SK-N-MC (cell line): ENCODE data around the gene NUB1.

Experiments
- DNase-seq: peaks from one replicate; pipeline ENCODE4 v3.0.0-alpha.2; 2011; ENCODE audit warnings: low read depth, low spot score
- H3K27ac ChIP-seq: fragments of 200-600 bp; sonication (generic); 2 replicates; pipeline ENCODE4 v1.5.1; 2016; ENCODE audit warnings: mixed run types
- H3K36me3 ChIP-seq: fragments of 200-600 bp; sonication (generic); 2 replicates; pipeline ENCODE4 v1.6.1; 2017; ENCODE audit warnings: antibody characterized with exemption, low read length, mixed read lengths; ENCODE audit not compliant: insufficient read depth
- H3K4me3 ChIP-seq: fragments of 200-600 bp; sonication (generic); 2 replicates; pipeline ENCODE4 v1.5.1; 2016
- H3K9ac ChIP-seq: fragments of 200-600 bp; sonication (generic); 2 replicates; pipeline ENCODE4 v1.8.0; 2017; ENCODE audit warnings: mixed run types, mixed read lengths; ENCODE audit not compliant: insufficient read length
- H3K9me3 ChIP-seq: fragments of 200-600 bp; sonication (generic); 2 replicates; pipeline ENCODE4 v1.6.1; 2017; ENCODE audit warnings: low read depth, mild to moderate bottlenecking, antibody characterized with exemption, low read length, moderate library complexity, mixed read lengths
- EZH2 ChIP-seq: fragments of 200-600 bp; sonication (generic); IDR thresholded peaks from one replicate; pipeline ENCODE4 v1.6.1; 2017; ENCODE audit warnings: antibody characterized with exemption
- FOXP2 ChIP-seq: optimal IDR thresholded peaks from 2 replicates; pipeline ENCODE3; 2011; ENCODE audit warnings: mild to moderate bottlenecking, moderate library complexity; ENCODE audit not compliant: insufficient read depth; ENCODE audit errors: extremely low read length, control extremely low read depth
- POLR2AphosphoS5 ChIP-seq: IDR thresholded peaks from 2 replicates; pipeline ENCODE4 v1.6.1; 2012; ENCODE audit warnings: mild to moderate bottlenecking, low read depth, low read length, borderline replicate concordance

The NUB1 gene

GRCh38 chr7:151375530-151376217 is 34.1 kb downstream of the NUB1 start:
- H3K4me3 ChIP-seq = no peak overlapping the region
- H3K9ac ChIP-seq = no peak overlapping the region
- DNase-seq = no peak
- no peak overlapping the region for H3K27ac ChIP-seq
- TF ChIP-seq POLR2AphosphoS5 = no peak
- no peak for TF ChIP-seq EZH2
- TF ChIP-seq FOXP2 = no peak
- H3K9me3 ChIP-seq = no peaks in the 10 kb centered on the region
- H3K36me3 ChIP-seq = no peaks in the 10 kb centered on the region

- no peak for DNase-seq
- Histone ChIP-seq H3K4me3 (no peak overlapping the region), H3K9me3 (no peaks in the 10 kb centered on the region), H3K27ac (no peak overlapping the region), H3K9ac (no peak overlapping the region), H3K36me3 (no peaks in the 10 kb centered on the region)
- TF ChIP-seq POLR2AphosphoS5 (no peak), FOXP2 (no peak), EZH2 (no peak)
Observed at GRCh38 chr7:151376218-151376902, 34.7 kb downstream of the NUB1 start.

- Histone ChIP-seq H3K9ac (no peak overlapping the region), H3K9me3 (no peaks in the 10 kb centered on the region), H3K4me3 (no peak overlapping the region), H3K36me3 (no peaks in the 10 kb centered on the region), H3K27ac (no peak overlapping the region)
- DNase-seq = no peak
- no peak for TF ChIP-seq POLR2AphosphoS5
- no peak for TF ChIP-seq EZH2
- TF ChIP-seq FOXP2 = no peak
Observed at GRCh38 chr7:151377406-151377805, 35.8 kb downstream of the NUB1 start.

- Histone ChIP-seq H3K9ac (no peak overlapping the region), H3K9me3 (no peaks in the 10 kb centered on the region), H3K4me3 (no peak overlapping the region), H3K36me3 (no peaks in the 10 kb centered on the region), H3K27ac (no peak overlapping the region)
- TF ChIP-seq POLR2AphosphoS5 (no peak), EZH2 (no peak), FOXP2 (no peak)
- no peak for DNase-seq
Observed at GRCh38 chr7:151378011-151378410, 36.4 kb downstream of the NUB1 start.

GRCh38 chr7:151378496-151379192 is 37.0 kb downstream of the NUB1 start:
- H3K4me3 ChIP-seq = no peak overlapping the region
- TF ChIP-seq EZH2 (no peak), POLR2AphosphoS5 (no peak), FOXP2 (no peak)
- H3K36me3 ChIP-seq = no peaks in the 10 kb centered on the region
- no peak overlapping the region for H3K9ac ChIP-seq
- no peaks in the 10 kb centered on the region for H3K9me3 ChIP-seq
- no peak for DNase-seq
- H3K27ac ChIP-seq = no peak overlapping the region

GRCh38 chr7:151379193-151379520 is 37.5 kb downstream of the NUB1 start:
- no peak overlapping the region for H3K4me3 ChIP-seq
- no peak for TF ChIP-seq EZH2
- no peak for TF ChIP-seq FOXP2
- no peaks in the 10 kb centered on the region for H3K9me3 ChIP-seq
- no peak overlapping the region for H3K9ac ChIP-seq
- no peaks in the 10 kb centered on the region for H3K36me3 ChIP-seq
- H3K27ac ChIP-seq = no peak overlapping the region
- no peak for DNase-seq

GRCh38 chr7:151379534-151380198 is 38.1 kb downstream of the NUB1 start:
- H3K9me3 ChIP-seq = no peaks in the 10 kb centered on the region
- no peaks in the 10 kb centered on the region for H3K36me3 ChIP-seq
- H3K9ac ChIP-seq = no peak overlapping the region
- no peak overlapping the region for H3K4me3 ChIP-seq
- no peak for TF ChIP-seq FOXP2
- no peak for TF ChIP-seq EZH2
- TF ChIP-seq POLR2AphosphoS5 = no peak
- no peak overlapping the region for H3K27ac ChIP-seq
- no peak for DNase-seq

GRCh38 chr7:151380199-151381097 is 38.8 kb downstream of the NUB1 start:
- H3K9ac ChIP-seq = no peak overlapping the region
- H3K27ac ChIP-seq = no peak overlapping the region
- H3K9me3 ChIP-seq = no peaks in the 10 kb centered on the region
- no peaks in the 10 kb centered on the region for H3K36me3 ChIP-seq
- no peak for TF ChIP-seq FOXP2
- TF ChIP-seq POLR2AphosphoS5 = no peak
- no peak for TF ChIP-seq EZH2
- H3K4me3 ChIP-seq = no peak overlapping the region
- DNase-seq = no peak
